ENCODE data around the gene PTPRA.

- TF ChIP-seq CTCF (IDR thresholded peaks at IDR 0.05; ENCODE audit: insufficient read depth, low read length) (no peak), POLR2AphosphoS5 (IDR thresholded peaks at IDR 0.05; ENCODE audit: low read depth) (no peak), GABPA (IDR thresholded peaks at IDR 0.05; ENCODE audit: low read depth) (no peak)
These were observed 122.5 kb downstream of the PTPRA start for GRCh38 chr20:2995796-2996195.
